C4-2B (cell line): ENCODE measurements around the gene ADAM12.

Source experiments
- ZFX ChIP-seq: fragments of 450-650 bp; IDR thresholded peaks from 2 replicates; pipeline ENCODE4 v1.6.1; 2017
- TF ChIP-seq, protein P1 (sequence below): fragments of 450-650 bp; conservative IDR thresholded peaks from 2 replicates; pipeline ENCODE4 v1.5.1; 2017; ENCODE audit warnings: mild to moderate bottlenecking

DNA sequence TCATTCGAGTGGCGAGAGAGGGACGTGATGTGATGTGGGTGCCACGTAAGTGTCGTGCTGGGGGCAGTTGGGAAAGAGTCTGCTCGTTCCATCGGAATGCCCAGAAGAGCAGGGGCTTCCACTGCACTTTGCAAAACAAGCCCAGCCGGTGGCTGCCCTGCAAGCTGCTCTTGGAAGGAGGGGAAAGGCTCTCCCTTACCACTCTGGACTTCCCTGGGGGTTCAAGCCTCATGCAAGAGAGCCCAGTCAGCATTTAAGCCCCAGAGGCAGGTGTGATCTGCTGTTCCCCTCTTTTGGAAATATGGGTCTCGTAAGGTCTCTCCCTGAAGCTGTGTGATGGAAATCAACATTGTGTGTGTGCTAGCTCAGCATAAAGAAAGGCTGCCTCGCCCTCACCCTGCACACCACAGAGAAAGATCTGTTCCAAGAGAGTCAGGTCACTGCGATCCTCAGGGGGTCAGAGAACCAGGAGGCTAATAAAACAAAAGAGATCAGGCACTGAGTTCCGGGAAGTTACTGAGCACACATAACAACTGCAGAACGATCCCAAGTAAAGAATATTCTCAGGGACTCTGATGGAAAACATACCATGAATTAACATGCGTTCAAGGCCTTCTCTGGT, 212.5 kb downstream of the ADAM12 start:
- TF ChIP-seq, protein P1, sequence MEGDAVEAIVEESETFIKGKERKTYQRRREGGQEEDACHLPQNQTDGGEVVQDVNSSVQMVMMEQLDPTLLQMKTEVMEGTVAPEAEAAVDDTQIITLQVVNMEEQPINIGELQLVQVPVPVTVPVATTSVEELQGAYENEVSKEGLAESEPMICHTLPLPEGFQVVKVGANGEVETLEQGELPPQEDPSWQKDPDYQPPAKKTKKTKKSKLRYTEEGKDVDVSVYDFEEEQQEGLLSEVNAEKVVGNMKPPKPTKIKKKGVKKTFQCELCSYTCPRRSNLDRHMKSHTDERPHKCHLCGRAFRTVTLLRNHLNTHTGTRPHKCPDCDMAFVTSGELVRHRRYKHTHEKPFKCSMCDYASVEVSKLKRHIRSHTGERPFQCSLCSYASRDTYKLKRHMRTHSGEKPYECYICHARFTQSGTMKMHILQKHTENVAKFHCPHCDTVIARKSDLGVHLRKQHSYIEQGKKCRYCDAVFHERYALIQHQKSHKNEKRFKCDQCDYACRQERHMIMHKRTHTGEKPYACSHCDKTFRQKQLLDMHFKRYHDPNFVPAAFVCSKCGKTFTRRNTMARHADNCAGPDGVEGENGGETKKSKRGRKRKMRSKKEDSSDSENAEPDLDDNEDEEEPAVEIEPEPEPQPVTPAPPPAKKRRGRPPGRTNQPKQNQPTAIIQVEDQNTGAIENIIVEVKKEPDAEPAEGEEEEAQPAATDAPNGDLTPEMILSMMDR, result no peak
- no peak for TF ChIP-seq ZFX
